ENCODE results near the gene USP1.

DNA sequence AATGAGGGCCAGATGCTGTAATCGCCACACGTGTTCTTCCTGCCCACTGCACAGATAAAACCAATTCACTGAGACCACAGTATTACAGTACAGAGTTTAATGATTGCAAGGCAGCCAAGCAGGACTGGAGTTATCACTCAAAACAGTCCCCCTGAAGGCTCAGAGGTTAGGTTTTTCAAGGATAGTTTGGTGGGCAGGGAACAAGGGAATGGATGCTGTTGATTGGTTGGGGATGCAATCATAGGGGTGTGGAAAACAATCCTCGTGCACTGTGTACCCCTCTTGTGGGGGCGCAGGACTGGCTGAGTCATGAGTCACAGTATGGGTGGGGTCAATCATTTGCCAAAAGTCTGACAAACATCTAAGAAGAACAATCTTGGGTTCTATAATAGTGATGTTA lies 12.4 kb upstream of the USP1 start:
- TF ChIP-seq, protein P1, sequence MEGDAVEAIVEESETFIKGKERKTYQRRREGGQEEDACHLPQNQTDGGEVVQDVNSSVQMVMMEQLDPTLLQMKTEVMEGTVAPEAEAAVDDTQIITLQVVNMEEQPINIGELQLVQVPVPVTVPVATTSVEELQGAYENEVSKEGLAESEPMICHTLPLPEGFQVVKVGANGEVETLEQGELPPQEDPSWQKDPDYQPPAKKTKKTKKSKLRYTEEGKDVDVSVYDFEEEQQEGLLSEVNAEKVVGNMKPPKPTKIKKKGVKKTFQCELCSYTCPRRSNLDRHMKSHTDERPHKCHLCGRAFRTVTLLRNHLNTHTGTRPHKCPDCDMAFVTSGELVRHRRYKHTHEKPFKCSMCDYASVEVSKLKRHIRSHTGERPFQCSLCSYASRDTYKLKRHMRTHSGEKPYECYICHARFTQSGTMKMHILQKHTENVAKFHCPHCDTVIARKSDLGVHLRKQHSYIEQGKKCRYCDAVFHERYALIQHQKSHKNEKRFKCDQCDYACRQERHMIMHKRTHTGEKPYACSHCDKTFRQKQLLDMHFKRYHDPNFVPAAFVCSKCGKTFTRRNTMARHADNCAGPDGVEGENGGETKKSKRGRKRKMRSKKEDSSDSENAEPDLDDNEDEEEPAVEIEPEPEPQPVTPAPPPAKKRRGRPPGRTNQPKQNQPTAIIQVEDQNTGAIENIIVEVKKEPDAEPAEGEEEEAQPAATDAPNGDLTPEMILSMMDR (IDR thresholded peaks at IDR 0.05 in 2 of 3, conservative IDR thresholded peaks at IDR 0.05 in 1 of 3; ENCODE audit: control insufficient read depth in 2 of 3, extremely low read depth in 1 of 3, insufficient read depth in 1 of 3, low read depth in 3 of 3, low read length in 3 of 3), result no peak
- TF ChIP-seq POLR2A (IDR thresholded peaks at IDR 0.05; ENCODE audit: low read depth, low read length) (no peak), NFYB (IDR thresholded peaks at IDR 0.05; ENCODE audit: insufficient read depth, low read depth, low read length) (no peak), SMC3 (IDR thresholded peaks at IDR 0.05; ENCODE audit: borderline replicate concordance, low read length) (no peak)
